K562 (cell line): Measurements from ENCODE around the gene SOX6. TPM values are rescaled to one million over a fixed set of nuclear protein-coding genes. Genes with fewer than 3 reads are reported as not detected.

Experiments
- ATAC-seq: fragments of 200-7000 bp; cut with Tn5 transposase; 3 replicates; pipeline ENCODE4 v1.9.1; 2020; ENCODE audit warnings: moderate library complexity
- BruUV-seq: library from RNA; stranded (reverse); fragments of 400-500 nt; replicated peaks from 2 replicates; lab custom pipeline; 2021; lab: Mats Ljungman, UMichigan
- CTCF ChIA-PET: fragments of 300-600 bp; formaldehyde crosslinking; extraction: SDS; loops from one replicate; lab custom pipeline; 2021; ENCODE audit warnings: low intra/inter-chr PET ratio; lab: Yijun Ruan, JAX
- POLR2A ChIA-PET: fragments of 300-600, 350-650 bp; sonication (Branson Sonifier 250); formaldehyde crosslinking; extraction: SDS; loops from one replicate; lab custom pipeline; 2021; ENCODE audit warnings: antibody characterized with exemption, inconsistent platforms; lab: Yijun Ruan, JAX
- DNase-seq, 4 experiments: peaks; one replicate each; pipeline versions ENCODE4 v3.0.0 to v3.0.0-alpha.2; 2011 to 2018; ENCODE audit warnings: low spot score in 3 of 4, mixed read lengths in 3 of 4; ENCODE audit errors: extremely low read depth in 1 of 4
- FAIRE-seq: peaks from 2 replicates; lab custom pipeline; 2011; peaks lifted over from hg19 to GRCh38; lab: Jason Lieb, UNC
- H2AFZ ChIP-seq: 2 replicates; pipeline ENCODE4 v1.6.0; 2011; ENCODE audit warnings: low read depth, low read length, control low read depth, inconsistent platforms
- H3K27ac ChIP-seq: fragments of 200-600 bp; 3 replicates; pipeline ENCODE4 v1.8.0; 2011; ENCODE audit warnings: low read depth, mild to moderate bottlenecking, control low read depth, inconsistent platforms, low read length, moderate library complexity, mixed read lengths; ENCODE audit errors: extremely low read depth
- H3K27me3 ChIP-seq, 2 experiments: fragments of 300-600 bp in 1 of 2; 2 replicates in 1 of 2; 3 replicates in 1 of 2; pipeline versions ENCODE4 v1.6.0 to v1.8.0; 2011; ENCODE audit warnings: inconsistent platforms in 2 of 2, low read length in 2 of 2, mild to moderate bottlenecking in 1 of 2, mixed read lengths in 1 of 2, moderate library complexity in 1 of 2; ENCODE audit not compliant: control insufficient read depth in 2 of 2, insufficient read depth in 2 of 2
- H3K36me3 ChIP-seq: fragments of 300-600 bp; 3 replicates; pipeline ENCODE4 v1.8.0; 2011; ENCODE audit warnings: mild to moderate bottlenecking, low read length, inconsistent platforms; ENCODE audit not compliant: control insufficient read depth, insufficient read depth
- H3K4me1 ChIP-seq, 2 experiments: fragments of 200-600 bp in 1 of 2; replicated peaks in 1 of 2; 2 replicates in 1 of 2; 3 replicates in 1 of 2; pipeline versions ENCODE4 v1.5.1 to v1.8.0; 2011; ENCODE audit warnings: inconsistent platforms in 2 of 2, low read length in 2 of 2, mild to moderate bottlenecking in 1 of 2, mixed read lengths in 1 of 2, moderate library complexity in 1 of 2; ENCODE audit not compliant: control insufficient read depth in 2 of 2, insufficient read depth in 2 of 2
- H3K4me2 ChIP-seq: 2 replicates; pipeline ENCODE4 v1.6.1; 2011; ENCODE audit warnings: low read length, control low read depth, inconsistent platforms, mixed read lengths; ENCODE audit not compliant: insufficient read depth
- H3K4me3 ChIP-seq: fragments of 200-600 bp; sonication (generic), shearing (Covaris generic); 2 replicates; pipeline ENCODE4 v1.5.1; 2016; ENCODE audit warnings: control low read depth, inconsistent platforms
- H3K79me2 ChIP-seq: fragments of 200-600 bp; 3 replicates; pipeline ENCODE4 v1.8.0; 2011; ENCODE audit warnings: low read length, inconsistent platforms; ENCODE audit not compliant: control insufficient read depth, insufficient read depth
- H3K9ac ChIP-seq, 2 experiments: 2 replicates each; pipeline versions ENCODE4 v1.6.0 to v1.6.1; 2011; ENCODE audit warnings: low read depth in 2 of 2, low read length in 2 of 2, control low read depth in 1 of 2, inconsistent platforms in 1 of 2, mild to moderate bottlenecking in 1 of 2, mixed read lengths in 1 of 2; ENCODE audit not compliant: insufficient read depth in 1 of 2
- H3K9me1 ChIP-seq: one replicate; pipeline ENCODE4 v1.6.0; 2011; ENCODE audit warnings: inconsistent platforms, mild to moderate bottlenecking, low read length, moderate library complexity; ENCODE audit not compliant: control insufficient read depth, insufficient read depth
- H3K9me3 ChIP-seq: replicated peaks from 2 replicates; pipeline ENCODE4 v1.5.1; 2011; ENCODE audit warnings: low read depth, low read length, inconsistent platforms; ENCODE audit not compliant: control insufficient read depth, insufficient read depth
- H4K20me1 ChIP-seq: replicated peaks from 2 replicates; pipeline ENCODE4 v1.6.1; 2011; ENCODE audit warnings: low read length, inconsistent platforms, mixed read lengths; ENCODE audit not compliant: control insufficient read depth, insufficient read depth
- CBX3 ChIP-seq, 2 experiments: IDR thresholded peaks; 1 replicate in 1 of 2; 2 replicates in 1 of 2; pipeline ENCODE4 v1.6.1; 2012; ENCODE audit warnings: inconsistent platforms in 2 of 2, low read length in 2 of 2, borderline replicate concordance in 1 of 2, control low read depth in 1 of 2
- ELK1 ChIP-seq: sonication (generic); formaldehyde crosslinking; IDR thresholded peaks from 2 replicates; pipeline ENCODE4 v1.8.1; 2022; ENCODE audit warnings: missing genetic modification reagents
- HINFP ChIP-seq: fragments of 450-650 bp; conservative IDR thresholded peaks from 2 replicates; pipeline ENCODE4 v1.6.1; 2016; ENCODE audit warnings: missing genetic modification characterization, low read depth, mild to moderate bottlenecking, control low read depth, missing compliant biosample characterization
- PCBP1 ChIP-seq: fragments of 200-400 bp; formaldehyde crosslinking; IDR thresholded peaks from 2 replicates; pipeline ENCODE4 v1.6.1; 2018; ENCODE audit warnings: mild to moderate bottlenecking, low read depth, low read length; ENCODE audit not compliant: poor library complexity, severe bottlenecking
- ZNF175 ChIP-seq: fragments of 200-800 bp; sonication (Bioruptor generic); IDR thresholded peaks from 2 replicates; pipeline ENCODE4 v1.6.1; 2016; ENCODE audit warnings: low read depth, mild to moderate bottlenecking, missing genetic modification characterization, missing compliant biosample characterization
- WGBS: fragments of 100-300 bp; shearing (Covaris generic); methylation state at CpG from one replicate; pipeline ENCODE4 v1.1.6; 2016; ENCODE audit warnings: low coverage, mixed read lengths; ENCODE audit not compliant: insufficient coverage; ENCODE audit errors: missing lambda C conversion rate; 5-methylcytosine and 5-hydroxymethylcytosine counted together
- in situ Hi-C: fragments of 300-500 bp; cut with MboI; formaldehyde crosslinking; loops from 4 replicates; pipeline ENCODE4 v1.15.0; 2018; ENCODE audit warnings: inconsistent platforms, mixed read lengths
- intact Hi-C: fragments of 100-400 bp; cut with micrococcal nuclease; formaldehyde crosslinking; loops from 2 replicates; pipeline ENCODE4 v1.14.2; 2022
- polyA plus RNA-seq, 8 experiments: library from polyadenylated mRNA; depleted of rRNA in 4 of 8; stranded (reverse) in 5 of 8; unstranded in 3 of 8; fragments of >200 nt; fragmentation: Nextera tagmentation in 2 of 8; fragmentation: Illumina TruSeq in 1 of 8; extraction: Ambion mirVana in 2 of 8; extraction: Trizol in 1 of 8; gene quantifications; 2 replicates each; pipeline versions ENCODE4 v1.2.1 to v1.2.3, GENCODE V29; 2011 to 2014; ENCODE audit warnings: inconsistent platforms in 1 of 8, missing spikeins in 1 of 8
- total RNA-seq, 7 experiments: library from RNA; depleted of rRNA in 6 of 7; stranded (reverse); fragments of >200 nt in 6 of 7; fragmentation: Illumina TruSeq in 2 of 7; extraction: Trizol in 2 of 7; gene quantifications; 2 replicates each; pipeline versions ENCODE4 v1.2.1 to v1.2.3, GENCODE V29; 2011 to 2021; ENCODE audit warnings: low replicate concordance in 1 of 7

SOX6 gene
- total and polyA plus RNA-seq, 9 of the 15 experiments (the other 6 are each of a cell fraction or from before 2014, with no cell fraction given), result 0.89 to 8.7 (median 5.7) TPM

GRCh38 chr11:15932417-15932816, 423.9 kb downstream of the SOX6 start:
- Histone ChIP-seq H3K27me3 (peaks cover 6 to 39% of the 10 kb centered on the region in 2 experiments; a peak in 4 of 5 replicates), H3K9ac (no peak overlapping the region), H3K36me3 (no peaks in the 10 kb centered on the region), H3K79me2 (no peaks in the 10 kb centered on the region), H3K4me1 (no peaks in the 10 kb centered on the region), H3K9me1 (no peaks in the 10 kb centered on the region), H4K20me1 (no peaks in the 10 kb centered on the region), H3K9me3 (no peaks in the 10 kb centered on the region), H3K4me2 (no peak overlapping the region), H3K27ac (no peak overlapping the region), H2AFZ (no peak overlapping the region), H3K4me3 (no peak overlapping the region)
- no peak for ATAC-seq
- no peak for TF ChIP-seq PCBP1
- no peak for TF ChIP-seq HINFP (tag)
- TF ChIP-seq ELK1 (CRISPR knock-in tag), result no peak
- TF ChIP-seq ZNF175 (CRISPR knock-in tag), result no peak
- no peak for TF ChIP-seq CBX3 (IDR thresholded peaks at IDR 0.05; ENCODE audit: borderline replicate concordance in 1 of 2, low read length in 2 of 2)
- intact Hi-C loops (no loop called here), in situ Hi-C loops (loop anchor here (5.0 kb wide), 1 partner anchor 675 kb away; no protein-coding TSS in a partner anchor)
- ChIA-PET CTCF (no interaction called here), POLR2A (no interaction called here)
- no peak for DNase-seq
- 2% methylated on average over 3 of the region's 3 CpGs for WGBS
- FAIRE-seq, result no peak
- BruUV-seq, result no TSS peak
